T47D (cell line): ENCODE measurements around the gene TSPAN17.

Experiments
- DNase-seq, 2 experiments: peaks; one replicate each; pipeline versions ENCODE4 v3.0.0 to v3.0.0-alpha.2; 2011 to 2012; ENCODE audit warnings: low read depth in 1 of 2, low spot score in 1 of 2
- JUND ChIP-seq: IDR thresholded peaks from 2 replicates; pipeline ENCODE4 v1.6.1; 2012; ENCODE audit warnings: low read depth
- in situ Hi-C: cut with HindIII; loops from 2 replicates; pipeline ENCODE4 v1.10.0; 2016; ENCODE audit warnings: low sequenced_read_pairs, low pct_unique_long_range_greater_than_20kb

The TSPAN17 gene

GRCh38 chr5:176702671-176703641 lies 55.7 kb downstream of the TSPAN17 start:
- in situ Hi-C loops = no loop called here
- TF ChIP-seq JUND = no peak

GRCh38 chr5:176703857-176704256 lies 56.6 kb downstream of the TSPAN17 start:
- in situ Hi-C loops = no loop called here
- no peak for TF ChIP-seq JUND
- no peak for DNase-seq

More at GRCh38 chr5:176702671-176703641, 55.7 kb downstream of the TSPAN17 start:
- DNase-seq = no peak

DNA sequence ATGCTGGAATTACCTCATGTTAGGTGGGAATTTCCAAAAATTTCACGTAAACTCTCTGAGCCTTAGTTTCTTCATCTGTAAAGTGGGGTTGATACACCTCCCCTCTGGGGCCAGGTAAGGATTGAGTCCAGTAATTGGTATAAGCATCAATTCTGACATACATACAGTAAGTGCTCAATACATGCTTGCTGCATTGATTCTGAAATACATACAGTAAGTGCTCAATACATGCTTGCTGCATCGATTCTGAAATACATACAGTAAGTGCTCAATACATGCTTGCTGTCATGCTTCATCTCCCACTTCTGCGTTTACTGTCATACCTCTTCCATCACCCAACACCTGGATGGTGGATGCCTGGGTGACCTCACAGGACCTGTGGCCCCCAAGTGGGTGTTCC lies 57.1 kb downstream of the TSPAN17 start:
- TF ChIP-seq JUND = no peak
- in situ Hi-C loops = no loop called here
- DNase-seq = no peak

- no peak for TF ChIP-seq JUND
- no peak for DNase-seq
- in situ Hi-C loops = no loop called here
Observed at GRCh38 chr5:176704817-176705216, 57.5 kb downstream of the TSPAN17 start.
